HFFc6 (cell line): ENCODE results near the gene NAALADL2. TPM values are rescaled to one million over a fixed set of nuclear protein-coding genes. Genes with fewer than 3 reads are reported as not detected.
"Not testable (repeated sequence)": the region's sequence is repeated elsewhere in the genome, so short reads cannot be mapped to it uniquely, and the experiment has no call there.

Source experiments
- DNase-seq: peaks from one replicate; pipeline ENCODE4 v3.0.0-alpha.2; 2018
- H3K27ac Mint-ChIP-seq: 2 replicates; pipeline ENCODE4 v1.8.0; 2020; ENCODE audit warnings: mild to moderate bottlenecking, mixed read lengths
- H3K27me3 Mint-ChIP-seq: 2 replicates; pipeline ENCODE4 v1.8.0; 2021; ENCODE audit warnings: mild to moderate bottlenecking, moderate library complexity, mixed read lengths; ENCODE audit not compliant: insufficient read depth
- H3K36me3 Mint-ChIP-seq: 2 replicates; pipeline ENCODE4 v1.8.0; 2021; ENCODE audit warnings: low read depth, mixed read lengths
- H3K4me1 Mint-ChIP-seq: 2 replicates; pipeline ENCODE4 v1.8.0; 2020; ENCODE audit warnings: low read depth, mixed read lengths
- H3K4me3 Mint-ChIP-seq: 2 replicates; pipeline ENCODE4 v1.8.0; 2020; ENCODE audit warnings: mild to moderate bottlenecking, moderate library complexity, mixed read lengths
- H3K9me3 Mint-ChIP-seq: 2 replicates; pipeline ENCODE4 v1.8.0; 2020; ENCODE audit warnings: mild to moderate bottlenecking, mixed read lengths
- total RNA-seq, 6 experiments: library from RNA; stranded (reverse); fragmentation: NEBNext Ultra II Directional; extraction: Animal tissue kit (Norgen Biotek cat#: 25700); gene quantifications; 2 replicates in 1 of 6; 3 replicates in 5 of 6; pipeline ENCODE4 v1.2.3, GENCODE V29; 2021
- TF ChIP-seq, protein P1 (sequence below): fragments of 200-600 bp; sonication (generic); IDR thresholded peaks from 2 replicates; pipeline ENCODE4 v1.5.0; 2021; ENCODE audit warnings: antibody characterized with exemption, mild to moderate bottlenecking

Gene NAALADL2
- total RNA-seq, 6 experiments from 2014 or later: 12.0 to 15.2 (median 12.3) TPM

DNA sequence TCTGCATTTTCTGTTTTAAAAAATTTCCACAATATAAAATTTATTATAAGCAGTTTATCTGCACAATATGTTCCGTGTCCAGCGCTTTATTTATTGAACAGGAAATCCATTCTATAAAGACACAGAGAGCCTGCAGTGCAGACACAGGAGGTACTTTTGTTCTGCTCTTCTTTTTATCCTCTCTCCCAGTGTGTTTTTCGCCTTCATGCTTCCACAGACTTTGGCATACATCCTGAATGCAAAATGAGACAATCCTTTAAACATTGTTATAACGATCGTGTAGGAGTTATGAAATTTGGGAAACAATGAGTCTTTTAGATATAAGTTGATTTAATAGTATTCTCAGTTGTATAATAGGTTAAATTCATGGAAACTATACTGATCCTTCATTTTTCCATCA is 749.2 kb downstream of the NAALADL2 start:
- Mint-ChIP-seq H3K27ac (no peak overlapping the region), H3K4me3 (no peak overlapping the region), H3K9me3 (no peaks in the 10 kb centered on the region), H3K36me3 (no peaks in the 10 kb centered on the region), H3K27me3 (no peaks in the 10 kb centered on the region), H3K4me1 (peaks cover 9% of the 10 kb centered on the region; the same call in 1 of the 2 replicates)
- DNase-seq: no peak
- TF ChIP-seq, protein P1, sequence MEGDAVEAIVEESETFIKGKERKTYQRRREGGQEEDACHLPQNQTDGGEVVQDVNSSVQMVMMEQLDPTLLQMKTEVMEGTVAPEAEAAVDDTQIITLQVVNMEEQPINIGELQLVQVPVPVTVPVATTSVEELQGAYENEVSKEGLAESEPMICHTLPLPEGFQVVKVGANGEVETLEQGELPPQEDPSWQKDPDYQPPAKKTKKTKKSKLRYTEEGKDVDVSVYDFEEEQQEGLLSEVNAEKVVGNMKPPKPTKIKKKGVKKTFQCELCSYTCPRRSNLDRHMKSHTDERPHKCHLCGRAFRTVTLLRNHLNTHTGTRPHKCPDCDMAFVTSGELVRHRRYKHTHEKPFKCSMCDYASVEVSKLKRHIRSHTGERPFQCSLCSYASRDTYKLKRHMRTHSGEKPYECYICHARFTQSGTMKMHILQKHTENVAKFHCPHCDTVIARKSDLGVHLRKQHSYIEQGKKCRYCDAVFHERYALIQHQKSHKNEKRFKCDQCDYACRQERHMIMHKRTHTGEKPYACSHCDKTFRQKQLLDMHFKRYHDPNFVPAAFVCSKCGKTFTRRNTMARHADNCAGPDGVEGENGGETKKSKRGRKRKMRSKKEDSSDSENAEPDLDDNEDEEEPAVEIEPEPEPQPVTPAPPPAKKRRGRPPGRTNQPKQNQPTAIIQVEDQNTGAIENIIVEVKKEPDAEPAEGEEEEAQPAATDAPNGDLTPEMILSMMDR: no peak

DNA sequence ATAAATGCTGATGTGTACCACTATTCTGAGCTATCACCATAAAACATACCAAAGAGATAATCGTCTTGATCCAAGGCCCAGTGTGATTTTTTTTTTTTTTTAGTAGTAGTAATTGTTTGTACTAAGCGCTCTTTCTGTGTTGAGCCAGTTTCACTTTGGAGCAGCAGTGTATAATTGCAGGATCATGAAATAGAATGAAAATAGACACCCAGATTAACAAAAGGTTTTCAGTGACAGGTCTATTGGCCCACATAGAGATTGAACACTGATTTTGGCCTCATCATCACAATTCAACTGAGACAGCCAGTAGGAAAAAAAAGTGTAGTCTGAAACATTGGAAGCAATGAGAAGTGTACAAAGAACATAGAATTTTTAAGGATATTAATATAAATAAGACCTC is 749.8 kb downstream of the NAALADL2 start:
- peaks cover 9% of the 10 kb centered on the region; the same call in 1 of the 2 replicates for H3K4me1 Mint-ChIP-seq
- no peak for DNase-seq
- TF ChIP-seq, protein P1: no peak
- H3K9me3 Mint-ChIP-seq: no peaks in the 10 kb centered on the region
- no peaks in the 10 kb centered on the region for H3K27me3 Mint-ChIP-seq
- no peaks in the 10 kb centered on the region for H3K36me3 Mint-ChIP-seq
- H3K4me3 Mint-ChIP-seq: no peak overlapping the region
- no peak overlapping the region for H3K27ac Mint-ChIP-seq

DNA sequence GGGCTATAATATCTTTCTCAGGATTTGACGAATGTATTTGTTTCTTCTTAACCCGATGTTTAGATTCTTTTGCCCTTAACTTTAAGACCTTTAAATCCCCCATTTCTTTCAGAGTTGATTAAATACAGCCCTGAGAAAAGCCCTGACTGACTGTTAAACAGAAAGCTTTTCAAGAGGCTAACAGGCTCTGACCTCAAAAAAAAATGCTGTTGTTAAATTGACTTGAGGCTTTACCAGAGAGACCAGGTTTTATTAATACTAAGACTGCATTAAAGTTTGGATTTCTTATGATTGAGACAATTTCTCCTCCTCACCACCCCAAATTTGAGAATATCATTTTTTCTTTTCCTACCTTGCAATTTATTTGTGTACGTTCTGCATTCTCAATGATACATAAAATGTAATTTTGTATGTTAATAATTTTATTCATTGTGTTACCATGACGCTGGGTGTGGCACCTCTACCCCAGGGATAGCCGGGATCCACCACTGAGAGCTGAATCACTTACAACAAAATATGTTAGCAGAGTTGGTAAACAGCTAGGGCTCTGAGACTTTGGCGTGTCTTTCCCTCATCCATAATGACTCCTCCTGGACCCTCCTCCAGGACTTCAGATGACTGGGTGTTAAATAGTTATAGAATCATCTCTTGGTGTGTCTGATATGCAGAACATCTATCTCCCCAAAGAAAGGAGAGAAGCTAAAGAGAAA is 753.5 kb downstream of the NAALADL2 start:
- Mint-ChIP-seq H3K9me3 (no peaks in the 10 kb centered on the region; the same call in 1 of the 2 replicates), H3K27me3 (peaks cover 1% of the 10 kb centered on the region)
- DNase-seq: no peak

DNA sequence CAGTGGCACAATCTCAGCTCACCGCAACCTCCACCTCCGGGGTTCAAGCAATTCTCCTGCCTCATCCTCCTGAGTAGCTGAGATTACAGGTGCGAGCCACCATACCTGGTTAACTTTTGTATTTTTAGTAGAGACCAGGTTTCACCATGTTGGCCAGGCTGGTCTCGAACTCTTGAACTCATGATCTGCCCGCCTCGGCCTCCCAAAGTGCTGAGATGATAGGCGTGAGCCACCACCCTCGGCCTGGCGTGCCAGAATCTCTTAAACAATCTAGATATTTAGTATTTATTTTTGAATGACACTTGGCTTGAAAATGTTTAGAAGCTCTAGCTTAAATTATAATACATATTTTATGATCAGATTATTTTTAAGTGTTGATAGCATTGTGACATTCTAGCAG is 755.0 kb downstream of the NAALADL2 start:
- not testable (repeated sequence) for H3K9me3 Mint-ChIP-seq, H3K36me3 Mint-ChIP-seq, H3K4me3 Mint-ChIP-seq, H3K27ac Mint-ChIP-seq, DNase-seq, H3K4me1 Mint-ChIP-seq, H3K27me3 Mint-ChIP-seq

More for the DNA sequence above, 753.5 kb downstream of the NAALADL2 start:
- Mint-ChIP-seq H3K36me3 (no peaks in the 10 kb centered on the region), H3K4me1 (no peaks in the 10 kb centered on the region), H3K4me3 (no peak overlapping the region), H3K27ac (no peak overlapping the region)
- TF ChIP-seq, protein P1: no peak

DNA sequence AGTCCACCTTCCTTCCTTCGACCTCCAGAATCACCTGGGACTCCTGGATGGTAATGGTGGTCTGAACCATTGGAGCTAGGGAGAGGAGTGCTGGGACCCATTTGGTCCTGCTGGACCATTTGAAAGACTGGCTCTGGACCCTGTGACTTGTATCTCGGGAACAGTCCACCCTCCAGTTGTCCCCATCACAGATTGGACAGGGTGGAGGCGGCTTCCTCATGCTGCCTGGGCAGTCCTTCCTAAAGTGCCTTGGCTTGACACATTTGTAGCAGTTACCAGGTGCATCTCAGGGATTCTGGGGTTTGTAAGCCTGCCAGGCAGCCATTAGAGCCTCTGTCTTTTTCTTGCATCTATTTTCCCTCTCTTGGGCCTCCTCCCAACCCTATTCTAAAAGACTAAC is 758.1 kb downstream of the NAALADL2 start:
- Mint-ChIP-seq H3K27me3 (peaks cover 1% of the 10 kb centered on the region), H3K4me3 (no peak overlapping the region), H3K27ac (no peak overlapping the region), H3K9me3 (no peaks in the 10 kb centered on the region; the same call in 1 of the 2 replicates), H3K36me3 (no peaks in the 10 kb centered on the region), H3K4me1 (no peaks in the 10 kb centered on the region)
- TF ChIP-seq, protein P1: no peak
- DNase-seq: no peak

- 0 out of 2 replicates have a peak, but pooled peaks cover 5% of the 10 kb centered on the region for H3K4me1 Mint-ChIP-seq
- H3K36me3 Mint-ChIP-seq: no peaks in the 10 kb centered on the region
- TF ChIP-seq, protein P1: no peak
- no peak for DNase-seq
- H3K4me3 Mint-ChIP-seq: no peak overlapping the region
- H3K9me3 Mint-ChIP-seq: no peaks in the 10 kb centered on the region; the same call in 1 of the 2 replicates
- H3K27ac Mint-ChIP-seq: no peak overlapping the region
- peaks cover 1% of the 10 kb centered on the region for H3K27me3 Mint-ChIP-seq
These were observed 760.2 kb downstream of the NAALADL2 start for GRCh38 chr3:175619369-175619768.
